HG02852 (cell line): ENCODE results near the gene MDH1.
"Not testable (repeated sequence)": the region's sequence is repeated elsewhere in the genome, so short reads cannot be mapped to it uniquely, and the experiment has no call there.

Experiments used
- ATAC-seq: cut with Tn5 transposase; IDR thresholded peaks from one replicate; pipeline ENCODE4 v1.9.1; 2021; ENCODE audit warnings: mild to moderate bottlenecking, moderate library complexity; ENCODE audit not compliant: unreplicated experiment

The MDH1 gene

DNA sequence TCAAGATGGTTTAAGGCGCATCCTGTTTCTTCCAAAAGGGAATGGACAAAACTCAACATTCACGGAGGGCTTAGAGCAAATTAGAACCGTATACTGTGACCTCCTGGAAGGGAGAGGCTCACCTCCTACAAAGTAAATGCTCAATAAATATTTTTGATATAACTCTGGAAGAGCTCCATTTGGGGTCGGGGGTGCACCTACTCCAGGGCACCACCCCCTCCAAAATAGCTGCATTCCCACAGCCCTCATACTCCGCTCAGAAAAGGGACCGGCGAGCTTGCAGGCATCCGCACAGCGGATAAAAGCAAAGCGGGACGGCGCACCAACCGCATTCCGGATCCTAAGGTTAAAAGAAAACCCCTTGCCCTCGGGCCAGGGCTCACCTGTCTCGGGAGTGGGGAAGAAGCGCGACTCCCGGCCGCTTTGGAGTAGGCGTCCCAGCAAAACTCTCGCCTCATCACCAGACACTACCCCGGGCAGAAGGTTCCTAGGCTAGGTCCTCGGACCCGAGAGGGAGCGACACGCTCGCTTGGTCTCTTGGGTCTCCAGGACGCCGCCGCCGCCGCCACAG lies 864 bp upstream of the MDH1 start:
- ATAC-seq, result no peak

DNA sequence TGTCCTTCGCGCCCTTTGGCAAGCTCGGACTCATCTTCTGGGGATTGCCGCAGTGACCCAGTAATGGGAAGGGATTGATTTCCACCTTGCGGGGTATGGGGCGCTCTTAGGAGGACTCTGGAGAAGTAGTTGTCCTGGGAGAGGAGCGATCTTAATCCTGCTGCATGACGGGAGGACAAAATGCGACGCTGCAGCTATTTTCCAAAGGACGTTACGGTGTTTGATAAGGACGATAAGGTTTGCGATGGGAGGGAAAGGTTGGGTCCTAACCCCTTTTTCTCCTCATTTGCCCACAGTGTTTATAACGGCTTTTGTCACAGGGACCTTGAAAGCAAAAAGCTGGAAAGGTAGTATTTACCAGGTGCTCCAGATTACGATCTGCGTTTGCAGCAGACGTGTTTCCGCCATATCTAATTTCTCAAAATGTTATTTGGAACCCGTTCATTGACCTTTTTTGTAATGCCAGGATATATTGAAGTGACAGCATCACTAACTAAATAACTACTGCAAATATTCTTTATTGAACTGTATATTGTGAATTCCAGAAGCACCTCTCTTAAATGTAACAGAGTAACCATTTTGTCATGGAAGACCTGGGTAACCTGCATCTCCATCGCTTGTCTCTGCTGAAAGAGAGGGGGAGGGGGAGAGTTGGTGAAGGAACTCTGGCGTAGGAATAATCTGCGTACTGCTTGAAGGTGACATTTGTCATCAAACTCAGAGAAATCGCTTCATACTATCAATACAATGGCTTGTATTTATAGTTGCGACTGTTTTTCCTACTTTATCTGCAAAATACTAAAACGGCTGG lies 590 bp downstream of the MDH1 start:
- ATAC-seq, result peak; percentile 9

GRCh38 chr2:63590626-63591408 lies 2.1 kb downstream of the MDH1 start:
- no peak for ATAC-seq

- ATAC-seq, result no peak
These were observed 2.9 kb downstream of the MDH1 start for GRCh38 chr2:63591566-63592175.

DNA sequence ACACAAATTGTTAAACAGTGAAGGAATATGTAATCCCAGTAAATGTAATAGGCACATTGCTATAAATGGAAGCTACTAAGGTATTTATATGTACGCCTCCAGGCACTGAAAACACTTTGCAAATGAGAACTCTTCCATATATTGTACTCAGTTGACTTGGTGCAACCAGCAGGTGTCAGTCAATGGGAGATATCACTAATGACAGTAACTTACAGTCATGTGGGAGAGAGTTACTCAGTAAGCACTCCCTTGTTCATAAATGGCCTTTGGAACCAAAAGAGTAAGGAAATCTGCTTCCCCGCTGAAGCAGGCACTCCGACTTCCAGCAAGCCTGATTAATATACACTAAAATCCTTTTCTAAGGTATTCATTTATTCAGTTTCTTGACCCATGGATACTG lies 5.9 kb downstream of the MDH1 start:
- no peak for ATAC-seq

DNA sequence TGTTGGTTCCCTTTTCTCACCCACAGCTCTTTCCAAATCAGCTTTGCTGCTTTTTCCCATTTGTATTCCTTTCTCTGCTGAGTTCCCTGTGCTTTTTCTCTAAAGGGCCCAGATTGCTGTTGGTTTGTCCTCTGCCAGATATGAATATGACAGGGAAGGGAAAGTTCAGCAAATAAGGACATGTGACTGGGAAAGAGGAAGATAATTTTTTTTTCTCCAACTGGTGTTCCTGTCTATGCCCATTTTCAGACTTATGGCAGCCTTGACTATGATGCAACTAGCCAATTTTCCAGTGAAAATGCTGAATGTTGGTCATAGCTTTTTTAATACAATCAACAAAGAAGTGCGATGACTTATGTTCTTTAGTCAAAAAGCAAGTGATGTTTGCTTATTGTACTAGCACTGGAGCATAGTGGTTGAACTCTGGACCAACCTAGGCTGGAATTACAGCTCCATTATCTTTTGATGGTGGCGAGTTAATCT lies 7.7 kb downstream of the MDH1 start:
- no peak for ATAC-seq

- ATAC-seq, result no peak
These were observed 10.2 kb downstream of the MDH1 start for GRCh38 chr2:63598981-63599380.

GRCh38 chr2:63600881-63601460 lies 12.2 kb downstream of the MDH1 start:
- ATAC-seq, result no peak

DNA sequence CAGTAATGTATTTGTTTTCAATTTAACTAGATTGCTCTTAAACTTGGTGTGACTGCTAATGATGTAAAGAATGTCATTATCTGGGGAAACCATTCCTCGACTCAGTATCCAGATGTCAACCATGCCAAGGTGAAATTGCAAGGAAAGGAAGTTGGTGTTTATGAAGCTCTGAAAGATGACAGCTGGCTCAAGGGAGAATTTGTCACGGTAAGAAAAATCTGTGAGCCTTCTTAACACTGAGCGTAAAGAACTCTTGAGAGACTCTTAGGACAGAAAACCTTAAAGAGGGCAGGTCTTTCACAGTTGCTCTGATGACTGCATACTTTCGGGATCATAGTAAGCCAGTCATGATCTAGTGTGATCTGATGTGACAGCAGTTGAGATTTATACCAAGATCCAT lies 15.9 kb downstream of the MDH1 start:
- no peak for ATAC-seq

DNA sequence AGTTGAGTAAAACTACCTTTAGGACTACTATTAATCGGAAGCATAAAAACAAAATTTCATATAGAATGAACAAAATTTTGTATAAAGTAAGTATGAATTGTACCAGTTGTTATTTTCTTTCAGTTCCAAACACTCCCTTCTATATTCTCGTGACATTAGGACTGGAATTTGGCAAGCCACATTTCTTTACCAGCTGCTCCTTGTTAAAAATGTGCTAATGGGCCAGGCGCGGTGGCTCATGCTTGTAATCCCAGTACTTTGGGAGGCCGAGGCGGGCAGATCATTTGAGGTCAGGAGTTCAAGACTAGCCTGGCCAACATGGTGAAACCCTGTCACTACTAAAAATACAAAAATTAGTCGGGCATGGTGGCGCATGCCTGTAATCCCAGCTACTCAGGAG lies 20.1 kb downstream of the MDH1 start:
- ATAC-seq, result not testable (repeated sequence)

GRCh38 chr2:63610525-63610924 lies 21.8 kb downstream of the MDH1 start:
- ATAC-seq, result no peak

- no peak for ATAC-seq
These were observed 24.7 kb downstream of the MDH1 start for GRCh38 chr2:63613391-63613901.

- no peak for ATAC-seq
These were observed 25.7 kb downstream of the MDH1 start for GRCh38 chr2:63614448-63614968.

GRCh38 chr2:63614983-63615945 lies 26.5 kb downstream of the MDH1 start:
- ATAC-seq, result no peak

GRCh38 chr2:63617366-63617765 lies 28.6 kb downstream of the MDH1 start:
- ATAC-seq, result no peak

GRCh38 chr2:63619328-63619727 lies 30.6 kb downstream of the MDH1 start:
- no peak for ATAC-seq

DNA sequence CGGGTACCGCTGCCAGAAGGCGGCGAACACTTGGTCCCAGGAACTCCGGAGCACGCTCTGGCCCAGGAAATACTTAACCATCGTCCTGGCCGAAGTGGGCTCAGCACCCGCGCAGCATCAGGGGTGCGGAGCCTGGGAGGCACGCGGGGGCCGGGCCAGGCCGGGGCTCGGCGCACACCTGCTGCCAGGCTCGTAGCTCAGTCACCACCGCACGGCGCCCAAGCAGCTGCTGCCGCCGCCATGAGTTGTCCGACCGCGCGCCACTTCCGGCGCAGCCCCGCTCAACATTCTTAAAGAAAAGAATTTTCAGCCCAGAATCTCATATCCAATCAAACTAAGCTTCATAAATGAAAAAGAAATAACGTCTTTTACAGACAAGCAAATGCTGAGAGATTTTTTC lies 34.0 kb downstream of the MDH1 start:
- ATAC-seq, result no peak

GRCh38 chr2:63623763-63624162 lies 35.0 kb downstream of the MDH1 start:
- not testable (repeated sequence) for ATAC-seq

DNA sequence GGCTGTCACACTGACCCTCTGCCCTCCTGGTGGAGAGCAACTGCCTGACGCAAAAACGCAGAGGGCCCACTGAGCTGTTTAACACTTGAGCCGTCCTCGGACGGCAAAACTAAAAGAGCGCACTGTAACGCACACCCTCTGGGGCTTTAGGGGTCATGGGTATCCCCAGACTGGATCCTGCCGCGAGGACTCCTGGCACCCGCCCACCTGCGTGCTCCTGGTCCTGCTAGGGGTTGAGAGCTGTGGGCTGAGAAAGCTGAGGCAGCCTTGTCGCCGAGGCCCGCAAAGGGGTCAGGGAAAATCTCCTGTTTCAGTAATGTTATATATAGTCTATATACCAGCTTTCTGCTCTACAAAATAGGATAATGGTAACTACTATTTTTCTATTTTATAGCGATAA lies 39.1 kb downstream of the MDH1 start:
- no peak for ATAC-seq
